ENCODE measurements around the gene EVI5L.

GRCh38 chr19:7817801-7818200 is 12.2 kb upstream of the EVI5L start:
- TF ChIP-seq, protein P1, sequence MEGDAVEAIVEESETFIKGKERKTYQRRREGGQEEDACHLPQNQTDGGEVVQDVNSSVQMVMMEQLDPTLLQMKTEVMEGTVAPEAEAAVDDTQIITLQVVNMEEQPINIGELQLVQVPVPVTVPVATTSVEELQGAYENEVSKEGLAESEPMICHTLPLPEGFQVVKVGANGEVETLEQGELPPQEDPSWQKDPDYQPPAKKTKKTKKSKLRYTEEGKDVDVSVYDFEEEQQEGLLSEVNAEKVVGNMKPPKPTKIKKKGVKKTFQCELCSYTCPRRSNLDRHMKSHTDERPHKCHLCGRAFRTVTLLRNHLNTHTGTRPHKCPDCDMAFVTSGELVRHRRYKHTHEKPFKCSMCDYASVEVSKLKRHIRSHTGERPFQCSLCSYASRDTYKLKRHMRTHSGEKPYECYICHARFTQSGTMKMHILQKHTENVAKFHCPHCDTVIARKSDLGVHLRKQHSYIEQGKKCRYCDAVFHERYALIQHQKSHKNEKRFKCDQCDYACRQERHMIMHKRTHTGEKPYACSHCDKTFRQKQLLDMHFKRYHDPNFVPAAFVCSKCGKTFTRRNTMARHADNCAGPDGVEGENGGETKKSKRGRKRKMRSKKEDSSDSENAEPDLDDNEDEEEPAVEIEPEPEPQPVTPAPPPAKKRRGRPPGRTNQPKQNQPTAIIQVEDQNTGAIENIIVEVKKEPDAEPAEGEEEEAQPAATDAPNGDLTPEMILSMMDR (IDR thresholded peaks at IDR 0.05; ENCODE audit: poor library complexity, severe bottlenecking) = no peak
- no peak for TF ChIP-seq RAD21 (conservative IDR thresholded peaks at IDR 0.05)
- no peak for TF ChIP-seq EZH2 (IDR thresholded peaks at IDR 0.05; ENCODE audit: borderline replicate concordance, insufficient read depth, low read length, poor library complexity, severe bottlenecking)
- no peak for TF ChIP-seq REST (IDR thresholded peaks at IDR 0.05; ENCODE audit: borderline replicate concordance)
- TF ChIP-seq SMC3 (conservative IDR thresholded peaks at IDR 0.05; ENCODE audit: poor library complexity) = no peak
- TF ChIP-seq POLR2AphosphoS5 (IDR thresholded peaks at IDR 0.05) = no peak
- no peak for TF ChIP-seq EP300 (conservative IDR thresholded peaks at IDR 0.05; ENCODE audit: poor library complexity, severe bottlenecking)
- TF ChIP-seq TAF1 (IDR thresholded peaks at IDR 0.05; ENCODE audit: low read depth) = no peak
